HCT116 (cell line): ENCODE results near the gene VSTM2B. TPM values are rescaled to one million over a fixed set of nuclear protein-coding genes. Genes with fewer than 3 reads are reported as not detected.
A peak's percentile ranks its signal among the peaks of the same experiment; 100 is the strongest.

ENCODE experiments used
- ATAC-seq: fragments of 200-7000 bp; cut with Tn5 transposase; 2 replicates; pipeline ENCODE4 v1.9.1; 2020; ENCODE audit warnings: mild to moderate bottlenecking, moderate library complexity
- BruUV-seq: library from RNA; stranded (reverse); fragments of 400-500 nt; replicated peaks from 2 replicates; lab custom pipeline; 2021; lab: Mats Ljungman, UMichigan
- CTCF ChIA-PET: fragments of 300-600 bp; sonication (Branson Sonifier 250); formaldehyde crosslinking; loops from one replicate; lab custom pipeline; 2021; ENCODE audit warnings: antibody characterized with exemption; lab: Charles Lee
- POLR2A ChIA-PET: fragments of 300-600, 350-600 bp; sonication (Branson Sonifier 250); formaldehyde crosslinking; loops from one replicate; lab custom pipeline; 2021; ENCODE audit warnings: antibody characterized with exemption; lab: Charles Lee
- RAD21 ChIA-PET, 2 experiments: fragments of 300-600 bp; sonication (Branson Sonifier 250); formaldehyde crosslinking; loops; one replicate each; lab custom pipeline; 2023; ENCODE audit warnings: low total read pairs in 2 of 2; ENCODE audit not compliant: uncharacterized antibody in 2 of 2, unreplicated experiment in 2 of 2, low non-redundant PET in 1 of 2; lab: Charles Lee
- DNase-seq: peaks from one replicate; pipeline ENCODE4 v3.0.0-alpha.2; 2010; ENCODE audit warnings: low read depth, low spot score
- H2AFZ ChIP-seq: fragments of 200-600 bp; shearing (Covaris generic), sonication (generic); 2 replicates; pipeline ENCODE4 v1.6.1; 2017; ENCODE audit warnings: low read depth, mixed run types, mixed read lengths, antibody characterized with exemption, low read length; ENCODE audit not compliant: poor library complexity, severe bottlenecking
- H3K27ac ChIP-seq: 2 replicates; pipeline ENCODE4 v1.5.1; 2012; ENCODE audit warnings: low read depth, low read length
- H3K27me3 ChIP-seq: fragments of 200-600 bp; sonication (generic); 2 replicates; pipeline ENCODE4 v1.6.1; 2016; ENCODE audit warnings: mixed run types, low read length, mixed read lengths; ENCODE audit not compliant: insufficient read depth
- H3K36me3 ChIP-seq, 2 experiments: fragments of 200-500 bp in 1 of 2; fragments of 200-600 bp in 1 of 2; sonication (Bioruptor generic) in 1 of 2; sonication (generic) in 1 of 2; 2 replicates each; pipeline versions ENCODE4 v1.5.1 to v1.6.1; 2014 to 2016; ENCODE audit warnings: low read length in 2 of 2, inconsistent platforms in 1 of 2, mixed read lengths in 1 of 2, mixed run types in 1 of 2; ENCODE audit not compliant: insufficient read depth in 2 of 2, control insufficient read depth in 1 of 2
- H3K4me1 ChIP-seq, 2 experiments: fragments of 200-600 bp in 1 of 2; sonication (generic) in 1 of 2; 2 replicates each; pipeline versions ENCODE4 v1.5.1 to v1.6.1; 2012 to 2017; ENCODE audit warnings: low read length in 2 of 2, inconsistent platforms in 1 of 2, mild to moderate bottlenecking in 1 of 2, mixed read lengths in 1 of 2, mixed run types in 1 of 2, moderate library complexity in 1 of 2; ENCODE audit not compliant: insufficient read depth in 2 of 2, control insufficient read depth in 1 of 2
- H3K4me2 ChIP-seq: fragments of 200-600 bp; sonication (generic); 2 replicates; pipeline ENCODE4 v1.6.1; 2017; ENCODE audit warnings: mixed run types, low read length, mixed read lengths
- H3K4me3 ChIP-seq, 2 experiments: fragments of 200-600 bp in 1 of 2; sonication (generic) in 1 of 2; replicated peaks in 1 of 2; 2 replicates each; pipeline ENCODE4 v1.5.1; 2011 to 2016; ENCODE audit warnings: low read length in 2 of 2, control low read depth in 1 of 2, low read depth in 1 of 2, mild to moderate bottlenecking in 1 of 2, mixed read lengths in 1 of 2, mixed run types in 1 of 2
- H3K79me2 ChIP-seq: fragments of 200-600 bp; sonication (generic); 2 replicates; pipeline ENCODE4 v1.6.1; 2017; ENCODE audit warnings: mild to moderate bottlenecking, mixed run types, low read length, moderate library complexity, mixed read lengths; ENCODE audit not compliant: insufficient read depth
- H3K9ac ChIP-seq: fragments of 200-600 bp; sonication (generic); 2 replicates; pipeline ENCODE4 v1.6.1; 2016; ENCODE audit warnings: low read length, mixed read lengths
- H3K9me2 ChIP-seq: fragments of 200-600 bp; sonication (generic), shearing (Covaris generic); 2 replicates; pipeline ENCODE4 v1.6.1; 2017; ENCODE audit warnings: mixed run types, mild to moderate bottlenecking, moderate library complexity; ENCODE audit not compliant: insufficient read depth
- H3K9me3 ChIP-seq, 2 experiments: fragments of 200-500 bp in 1 of 2; fragments of 200-600 bp in 1 of 2; sonication (Bioruptor generic) in 1 of 2; sonication (generic) in 1 of 2; 2 replicates each; pipeline ENCODE4 v1.6.1; 2014 to 2017; ENCODE audit warnings: low read length in 2 of 2, mixed read lengths in 2 of 2, inconsistent platforms in 1 of 2, low read depth in 1 of 2, mild to moderate bottlenecking in 1 of 2, mixed run types in 1 of 2, moderate library complexity in 1 of 2; ENCODE audit not compliant: control insufficient read depth in 1 of 2, insufficient read depth in 1 of 2
- H4K20me1 ChIP-seq: fragments of 200-600 bp; sonication (generic), shearing (Covaris generic); 2 replicates; pipeline ENCODE4 v1.6.1; 2017; ENCODE audit warnings: mixed run types, mild to moderate bottlenecking, moderate library complexity; ENCODE audit not compliant: insufficient read depth
- FOSL1 ChIP-seq: IDR thresholded peaks from 2 replicates; pipeline ENCODE4 v1.6.1; 2012; ENCODE audit warnings: low read depth
- JUND ChIP-seq: IDR thresholded peaks from 2 replicates; pipeline ENCODE4 v1.6.1; 2012
- POLR2A ChIP-seq: IDR thresholded peaks from 2 replicates; pipeline ENCODE4 v1.7.0; 2011; ENCODE audit warnings: borderline replicate concordance; ENCODE audit not compliant: insufficient read depth, insufficient read length; ENCODE audit errors: extremely low read depth
- TCF7L2 ChIP-seq: IDR thresholded peaks from 2 replicates; pipeline ENCODE4 v1.7.0; 2011; ENCODE audit warnings: borderline replicate concordance, inconsistent platforms; ENCODE audit not compliant: insufficient read depth, insufficient read length; ENCODE audit errors: extremely low read depth
- YY1 ChIP-seq: IDR thresholded peaks from 2 replicates; pipeline ENCODE4 v1.6.1; 2011; ENCODE audit warnings: low read length, low read depth, moderate library complexity, mild to moderate bottlenecking; ENCODE audit not compliant: insufficient replicate concordance; ENCODE audit errors: extremely low read depth
- intact Hi-C: fragments of 100-400 bp; cut with micrococcal nuclease; formaldehyde crosslinking; loops from 2 replicates; pipeline ENCODE4 v1.10.0; 2022
- total RNA-seq: library from RNA; stranded (reverse); gene quantifications from one replicate; pipeline ENCODE4 v1.2.1, GENCODE V29; 2021; ENCODE audit not compliant: unreplicated experiment
- TF ChIP-seq, protein P1 (sequence below), 3 experiments: fragments of 200-600 bp in 1 of 3; sonication (generic) in 1 of 3; IDR thresholded peaks in 2 of 3; conservative IDR thresholded peaks in 1 of 3; 2 replicates each; pipeline ENCODE4 v1.5.1; 2012 to 2017; ENCODE audit warnings: low read depth in 2 of 3, low read length in 2 of 3, antibody characterized with exemption in 1 of 3, borderline replicate concordance in 1 of 3, control low read depth in 1 of 3, mild to moderate bottlenecking in 1 of 3, mixed read lengths in 1 of 3, mixed run types in 1 of 3, moderate library complexity in 1 of 3; ENCODE audit not compliant: insufficient read depth in 1 of 3
- TF ChIP-seq, protein P2 (sequence below): IDR thresholded peaks from 2 replicates; pipeline ENCODE4 v1.6.1; 2011; ENCODE audit warnings: mild to moderate bottlenecking, low read length, moderate library complexity; ENCODE audit not compliant: insufficient replicate concordance; ENCODE audit errors: extremely low read depth

VSTM2B gene
- total RNA-seq, 1 experiment from 2014 or later, result not detected

DNA sequence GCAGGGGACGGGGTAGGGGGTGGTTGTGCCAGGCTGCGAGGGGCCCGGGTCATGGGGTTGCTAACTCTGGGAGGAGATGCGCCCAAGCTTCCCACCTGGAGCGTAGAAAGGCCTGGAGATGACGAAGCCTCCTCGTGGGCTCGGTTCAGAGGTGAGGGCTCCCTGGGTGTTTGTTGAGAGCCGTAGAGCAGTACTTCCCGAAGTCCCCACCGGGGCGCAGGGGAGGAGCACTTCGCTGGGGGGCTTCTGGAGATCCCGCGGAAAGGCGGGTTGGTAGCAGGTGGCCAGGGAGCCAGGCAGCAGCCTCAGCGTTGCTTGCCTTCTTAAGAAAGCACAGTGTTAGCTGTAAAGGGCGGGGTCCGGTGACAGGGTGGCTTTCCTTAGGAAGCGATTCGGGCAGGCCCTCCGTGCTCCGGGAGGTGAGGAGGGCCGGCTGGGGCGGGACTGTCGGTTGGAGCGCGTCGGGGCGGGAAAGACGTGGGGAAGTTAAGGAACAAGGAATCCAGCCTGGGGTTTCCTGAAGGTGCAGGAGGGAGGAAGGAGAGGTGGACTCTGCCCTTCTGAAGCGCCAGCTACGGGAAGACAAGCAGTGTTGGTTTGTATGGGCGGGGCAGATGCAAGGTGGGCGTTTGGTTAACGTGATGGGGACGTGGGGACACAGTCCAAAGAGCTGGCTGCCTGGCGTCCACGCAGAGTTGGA, 3.3 kb downstream of the VSTM2B start:
- 0 out of 2 replicates have a peak, but pooled peaks have one; percentile 10 for ATAC-seq
- Histone ChIP-seq H3K4me3 (no peak overlapping the region), H3K36me3 (no peaks in the 10 kb centered on the region), H3K4me1 (peaks cover 0 to 8% of the 10 kb centered on the region in 2 experiments; a peak in 1 of 4 replicates), H2AFZ (no peak overlapping the region), H3K9ac (no peak overlapping the region), H3K9me2 (no peaks in the 10 kb centered on the region), H3K27me3 (no peaks in the 10 kb centered on the region), H4K20me1 (no peaks in the 10 kb centered on the region), H3K4me2 (peak overlapping the region; percentile 49; the same call in 1 of the 2 replicates), H3K27ac (no peak overlapping the region), H3K9me3 (no peaks in the 10 kb centered on the region), H3K79me2 (no peaks in the 10 kb centered on the region)
- no TSS peak for BruUV-seq
- intact Hi-C loops, result loop anchor here (5.0 kb wide), 1 partner anchor 62 kb away; no protein-coding TSS in a partner anchor
- TF ChIP-seq TCF7L2, result no peak
- TF ChIP-seq YY1, result no peak
- TF ChIP-seq, protein P1, sequence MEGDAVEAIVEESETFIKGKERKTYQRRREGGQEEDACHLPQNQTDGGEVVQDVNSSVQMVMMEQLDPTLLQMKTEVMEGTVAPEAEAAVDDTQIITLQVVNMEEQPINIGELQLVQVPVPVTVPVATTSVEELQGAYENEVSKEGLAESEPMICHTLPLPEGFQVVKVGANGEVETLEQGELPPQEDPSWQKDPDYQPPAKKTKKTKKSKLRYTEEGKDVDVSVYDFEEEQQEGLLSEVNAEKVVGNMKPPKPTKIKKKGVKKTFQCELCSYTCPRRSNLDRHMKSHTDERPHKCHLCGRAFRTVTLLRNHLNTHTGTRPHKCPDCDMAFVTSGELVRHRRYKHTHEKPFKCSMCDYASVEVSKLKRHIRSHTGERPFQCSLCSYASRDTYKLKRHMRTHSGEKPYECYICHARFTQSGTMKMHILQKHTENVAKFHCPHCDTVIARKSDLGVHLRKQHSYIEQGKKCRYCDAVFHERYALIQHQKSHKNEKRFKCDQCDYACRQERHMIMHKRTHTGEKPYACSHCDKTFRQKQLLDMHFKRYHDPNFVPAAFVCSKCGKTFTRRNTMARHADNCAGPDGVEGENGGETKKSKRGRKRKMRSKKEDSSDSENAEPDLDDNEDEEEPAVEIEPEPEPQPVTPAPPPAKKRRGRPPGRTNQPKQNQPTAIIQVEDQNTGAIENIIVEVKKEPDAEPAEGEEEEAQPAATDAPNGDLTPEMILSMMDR (IDR thresholded peaks at IDR 0.05 in 2 of 3, conservative IDR thresholded peaks at IDR 0.05 in 1 of 3; ENCODE audit: borderline replicate concordance in 1 of 3, insufficient read depth in 1 of 3, low read depth in 2 of 3, low read length in 2 of 3), result no peak; a peak in 1 of 6 replicates
- TF ChIP-seq POLR2A, result no peak
- TF ChIP-seq, protein P2, sequence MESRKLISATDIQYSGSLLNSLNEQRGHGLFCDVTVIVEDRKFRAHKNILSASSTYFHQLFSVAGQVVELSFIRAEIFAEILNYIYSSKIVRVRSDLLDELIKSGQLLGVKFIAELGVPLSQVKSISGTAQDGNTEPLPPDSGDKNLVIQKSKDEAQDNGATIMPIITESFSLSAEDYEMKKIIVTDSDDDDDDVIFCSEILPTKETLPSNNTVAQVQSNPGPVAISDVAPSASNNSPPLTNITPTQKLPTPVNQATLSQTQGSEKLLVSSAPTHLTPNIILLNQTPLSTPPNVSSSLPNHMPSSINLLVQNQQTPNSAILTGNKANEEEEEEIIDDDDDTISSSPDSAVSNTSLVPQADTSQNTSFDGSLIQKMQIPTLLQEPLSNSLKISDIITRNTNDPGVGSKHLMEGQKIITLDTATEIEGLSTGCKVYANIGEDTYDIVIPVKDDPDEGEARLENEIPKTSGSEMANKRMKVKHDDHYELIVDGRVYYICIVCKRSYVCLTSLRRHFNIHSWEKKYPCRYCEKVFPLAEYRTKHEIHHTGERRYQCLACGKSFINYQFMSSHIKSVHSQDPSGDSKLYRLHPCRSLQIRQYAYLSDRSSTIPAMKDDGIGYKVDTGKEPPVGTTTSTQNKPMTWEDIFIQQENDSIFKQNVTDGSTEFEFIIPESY, result no peak
- no peak for TF ChIP-seq JUND
- no peak for TF ChIP-seq FOSL1
- no peak for DNase-seq
- CTCF ChIA-PET, result interaction anchor here (1.0 to 1.8 kb wide), 7 partner anchors 8 to 266 kb away, joined by 3 to 13 read pairs (median 5); no protein-coding TSS in a partner anchor
- RAD21 ChIA-PET, result no interaction called here
- POLR2A ChIA-PET, result no interaction called here
